HepG2 (cell line): ENCODE measurements around the gene MRPL20. TPM values are rescaled to one million over a fixed set of nuclear protein-coding genes. Genes with fewer than 3 reads are reported as not detected.

Source experiments
- ATF7-NPFF ChIP-seq: sonication (generic); formaldehyde crosslinking; IDR thresholded peaks from 2 replicates; pipeline ENCODE4 v1.8.1; 2023; ENCODE audit warnings: mild to moderate bottlenecking, low read depth, missing genetic modification reagents, moderate library complexity
- CENPT ChIP-seq: sonication (generic); formaldehyde crosslinking; IDR thresholded peaks from 2 replicates; pipeline ENCODE4 v1.8.0; 2022; ENCODE audit warnings: low read depth, mild to moderate bottlenecking, moderate library complexity, missing genetic modification reagents
- DDIT3 ChIP-seq: sonication (generic); formaldehyde crosslinking; IDR thresholded peaks from 2 replicates; pipeline ENCODE4 v1.4.0; 2020; ENCODE audit warnings: mild to moderate bottlenecking, missing genetic modification reagents
- KDM3A ChIP-seq: IDR thresholded peaks from 2 replicates; pipeline ENCODE4 v1.6.1; 2018; ENCODE audit warnings: low read depth, missing compliant biosample characterization
- KLF16 ChIP-seq, 2 experiments: sonication (generic) in 1 of 2; formaldehyde crosslinking in 1 of 2; IDR thresholded peaks; 2 replicates each; pipeline versions ENCODE4 v1.6.1 to v1.8.0; 2016 to 2023; ENCODE audit warnings: missing genetic modification reagents in 2 of 2, missing compliant biosample characterization in 1 of 2
- MAF1 ChIP-seq: sonication (generic); formaldehyde crosslinking; IDR thresholded peaks from 2 replicates; pipeline ENCODE4 v1.5.0; 2020; ENCODE audit warnings: missing genetic modification reagents, borderline replicate concordance
- NFE2L2 ChIP-seq: fragments of 150-350 bp; IDR thresholded peaks from 2 replicates; pipeline ENCODE4 v1.6.1; 2014; ENCODE audit warnings: low read length
- NONO ChIP-seq, 2 experiments: fragments of 450-650 bp in 1 of 2; sonication (generic) in 1 of 2; formaldehyde crosslinking in 1 of 2; IDR thresholded peaks in 1 of 2; conservative IDR thresholded peaks in 1 of 2; 2 replicates each; pipeline versions ENCODE4 v1.6.1 to v1.8.0; 2017 to 2022; ENCODE audit warnings: mild to moderate bottlenecking in 1 of 2, missing genetic modification reagents in 1 of 2, moderate library complexity in 1 of 2
- PBX3 ChIP-seq: sonication (generic); formaldehyde crosslinking; IDR thresholded peaks from 2 replicates; pipeline ENCODE4 v1.8.1; 2023; ENCODE audit warnings: missing genetic modification reagents, inconsistent platforms, borderline replicate concordance
- RARG ChIP-seq: sonication (generic); formaldehyde crosslinking; IDR thresholded peaks from 2 replicates; pipeline ENCODE4 v1.4.0; 2020; ENCODE audit warnings: low read depth, mild to moderate bottlenecking, missing genetic modification reagents
- REPIN1 ChIP-seq: sonication (generic); formaldehyde crosslinking; IDR thresholded peaks from 2 replicates; pipeline ENCODE4 v1.8.0; 2022; ENCODE audit warnings: missing genetic modification reagents, low read depth, mild to moderate bottlenecking, borderline replicate concordance
- XRCC5 ChIP-seq: fragments of 200-400 bp; formaldehyde crosslinking; optimal IDR thresholded peaks from 2 replicates; pipeline ENCODE3; 2017; ENCODE audit warnings: mild to moderate bottlenecking, low read length
- ZBTB20 ChIP-seq: sonication (generic); formaldehyde crosslinking; IDR thresholded peaks from 2 replicates; pipeline ENCODE4 v1.8.1; 2023; ENCODE audit warnings: missing genetic modification reagents, low read depth, mild to moderate bottlenecking, borderline replicate concordance
- ZBTB34 ChIP-seq: sonication (generic); formaldehyde crosslinking; IDR thresholded peaks from 2 replicates; pipeline ENCODE4 v1.8.0; 2022; ENCODE audit warnings: mild to moderate bottlenecking, missing genetic modification reagents
- ZBTB42 ChIP-seq: sonication (generic); formaldehyde crosslinking; IDR thresholded peaks from 2 replicates; pipeline ENCODE4 v1.5.0; 2020; ENCODE audit warnings: mild to moderate bottlenecking, missing genetic modification reagents
- ZNF335 ChIP-seq: sonication (generic); formaldehyde crosslinking; IDR thresholded peaks from 2 replicates; pipeline ENCODE4 v1.4.0; 2020; ENCODE audit warnings: missing genetic modification reagents
- ZNF337 ChIP-seq: sonication (generic); formaldehyde crosslinking; IDR thresholded peaks from 2 replicates; pipeline ENCODE4 v1.5.1; 2020; ENCODE audit warnings: missing genetic modification reagents, low read depth, mild to moderate bottlenecking, borderline replicate concordance
- ZNF44 ChIP-seq: sonication (generic); formaldehyde crosslinking; IDR thresholded peaks from 2 replicates; pipeline ENCODE4 v1.5.1; 2020; ENCODE audit warnings: mild to moderate bottlenecking, missing genetic modification reagents
- ZNF605 ChIP-seq: sonication (generic); formaldehyde crosslinking; IDR thresholded peaks from 2 replicates; pipeline ENCODE4 v1.8.0; 2022; ENCODE audit warnings: mild to moderate bottlenecking, missing genetic modification reagents
- ZNF616 ChIP-seq: sonication (generic); formaldehyde crosslinking; IDR thresholded peaks from 2 replicates; pipeline ENCODE4 v1.5.0; 2020; ENCODE audit warnings: low read depth, mild to moderate bottlenecking, missing genetic modification reagents
- polyA plus RNA-seq, 8 experiments: library from polyadenylated mRNA; depleted of rRNA in 3 of 8; stranded (reverse) in 7 of 8; unstranded in 1 of 8; fragments of >200 nt; fragmentation: Illumina TruSeq in 4 of 8; extraction: Trizol in 4 of 8; gene quantifications; 2 replicates each; pipeline versions ENCODE4 v1.2.1 to v1.2.3, GENCODE V29; 2011 to 2016; ENCODE audit warnings: low read depth in 4 of 8, missing spikeins in 1 of 8, mixed read lengths in 1 of 8; ENCODE audit not compliant: insufficient read depth in 1 of 8
- total RNA-seq, 5 experiments: library from RNA; depleted of rRNA; stranded (reverse); fragments of >200 nt; fragmentation: Illumina TruSeq; extraction: Trizol; gene quantifications; 2 replicates each; pipeline ENCODE4 v1.2.3, GENCODE V29; 2016; ENCODE audit warnings: low read depth in 1 of 5
- TF ChIP-seq, protein P1 (sequence below): sonication (generic); formaldehyde crosslinking; conservative IDR thresholded peaks from 2 replicates; pipeline ENCODE4 v1.4.0; 2020; ENCODE audit warnings: missing genetic modification reagents
- TF ChIP-seq, protein P2 (sequence below): sonication (generic); formaldehyde crosslinking; IDR thresholded peaks from 2 replicates; pipeline ENCODE4 v1.8.1; 2022; ENCODE audit warnings: mild to moderate bottlenecking, missing genetic modification reagents

The MRPL20 gene
- total and polyA plus RNA-seq, 2 of the 13 experiments (the other 11 are each of a cell fraction or from before 2014, with no cell fraction given), result 59.2 to 127 TPM

GRCh38 chr1:1361982-1362423 is 45.1 kb downstream of the MRPL20 start (continued):
- no peak for TF ChIP-seq REPIN1 (CRISPR knock-in tag)
- no peak for TF ChIP-seq DDIT3 (CRISPR knock-in tag)
- no peak for TF ChIP-seq MAF1 (CRISPR knock-in tag)
- no peak for TF ChIP-seq ZNF605 (CRISPR knock-in tag)
- TF ChIP-seq NONO (IDR thresholded peaks at IDR 0.05), result no peak
- TF ChIP-seq NONO (CRISPR knock-in tag; conservative IDR thresholded peaks at IDR 0.05), result no peak
- no peak for TF ChIP-seq ZNF337 (CRISPR knock-in tag)
- no peak for TF ChIP-seq NFE2L2
- TF ChIP-seq, protein P1, sequence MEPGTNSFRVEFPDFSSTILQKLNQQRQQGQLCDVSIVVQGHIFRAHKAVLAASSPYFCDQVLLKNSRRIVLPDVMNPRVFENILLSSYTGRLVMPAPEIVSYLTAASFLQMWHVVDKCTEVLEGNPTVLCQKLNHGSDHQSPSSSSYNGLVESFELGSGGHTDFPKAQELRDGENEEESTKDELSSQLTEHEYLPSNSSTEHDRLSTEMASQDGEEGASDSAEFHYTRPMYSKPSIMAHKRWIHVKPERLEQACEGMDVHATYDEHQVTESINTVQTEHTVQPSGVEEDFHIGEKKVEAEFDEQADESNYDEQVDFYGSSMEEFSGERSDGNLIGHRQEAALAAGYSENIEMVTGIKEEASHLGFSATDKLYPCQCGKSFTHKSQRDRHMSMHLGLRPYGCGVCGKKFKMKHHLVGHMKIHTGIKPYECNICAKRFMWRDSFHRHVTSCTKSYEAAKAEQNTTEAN, result no peak
- TF ChIP-seq ZNF44 (CRISPR knock-in tag), result no peak
- TF ChIP-seq RARG (CRISPR knock-in tag), result no peak
- TF ChIP-seq ATF7-NPFF (CRISPR knock-in tag), result 0 out of 2 replicates have a peak, but pooled peaks have one; percentile 30
- no peak for TF ChIP-seq CENPT
- no peak for TF ChIP-seq ZBTB20
- no peak for TF ChIP-seq PBX3 (CRISPR knock-in tag)
- TF ChIP-seq ZNF616, result no peak
- no peak for TF ChIP-seq ZBTB34 (CRISPR knock-in tag)
- peak; percentile 71 for TF ChIP-seq XRCC5
- TF ChIP-seq, protein P2, sequence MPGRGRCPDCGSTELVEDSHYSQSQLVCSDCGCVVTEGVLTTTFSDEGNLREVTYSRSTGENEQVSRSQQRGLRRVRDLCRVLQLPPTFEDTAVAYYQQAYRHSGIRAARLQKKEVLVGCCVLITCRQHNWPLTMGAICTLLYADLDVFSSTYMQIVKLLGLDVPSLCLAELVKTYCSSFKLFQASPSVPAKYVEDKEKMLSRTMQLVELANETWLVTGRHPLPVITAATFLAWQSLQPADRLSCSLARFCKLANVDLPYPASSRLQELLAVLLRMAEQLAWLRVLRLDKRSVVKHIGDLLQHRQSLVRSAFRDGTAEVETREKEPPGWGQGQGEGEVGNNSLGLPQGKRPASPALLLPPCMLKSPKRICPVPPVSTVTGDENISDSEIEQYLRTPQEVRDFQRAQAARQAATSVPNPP (CRISPR knock-in tag), result no peak
- TF ChIP-seq KDM3A, result no peak
- no peak for TF ChIP-seq ZBTB42 (CRISPR knock-in tag)
- no peak for TF ChIP-seq ZNF335 (CRISPR knock-in tag)
- no peak for TF ChIP-seq KLF16 (CRISPR knock-in tag; IDR thresholded peaks at IDR 0.05)
